ENCODE data around the gene TANGO6. TPM values are rescaled to one million over a fixed set of nuclear protein-coding genes. Genes with fewer than 3 reads are reported as not detected.

The TANGO6 gene
- total and polyA plus RNA-seq, 2 of the 8 experiments (the other 6 are each of a cell fraction or from before 2014, with no cell fraction given): 5.0 to 19.5 TPM

DNA sequence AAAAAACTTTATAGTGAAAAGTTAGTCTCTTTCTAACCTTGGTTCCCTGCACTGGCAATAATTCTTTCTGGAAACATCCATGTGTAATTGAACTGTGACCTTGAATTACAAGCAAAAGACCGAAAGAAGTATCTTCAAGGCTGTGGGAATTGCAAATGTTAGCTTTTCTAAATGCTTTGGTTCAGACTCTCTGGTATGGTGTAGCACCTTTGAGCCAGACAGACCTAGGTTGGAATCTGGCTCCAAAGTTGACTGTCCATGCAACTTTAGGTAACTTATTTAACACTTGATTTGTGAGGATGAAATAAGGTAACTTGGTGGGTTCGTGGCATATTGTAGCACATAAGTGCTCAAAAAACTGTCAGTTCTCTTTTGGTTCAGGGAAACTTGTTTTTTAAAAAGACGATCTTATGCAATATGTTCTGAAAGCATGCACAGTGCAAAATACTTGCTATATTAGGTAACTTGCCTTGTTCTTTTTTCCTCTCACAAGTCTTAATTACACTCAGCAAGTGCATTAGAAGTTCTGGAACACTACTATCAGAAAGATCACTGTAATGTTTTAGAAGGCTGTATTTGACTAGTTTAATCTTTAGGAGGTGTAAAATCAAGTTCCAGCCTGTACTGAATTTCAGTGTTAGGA lies 46.3 kb downstream of the TANGO6 start:
- H2BK12ac ChIP-seq (ENCODE audit: low read depth, low read length): no peak overlapping the region
- H3K27ac ChIP-seq (ENCODE audit: low read depth, low read length): no peak overlapping the region
- H3K23me2 ChIP-seq (ENCODE audit: low read depth, low read length): no peaks in the 10 kb centered on the region
- H4K91ac ChIP-seq (replicated peaks; ENCODE audit: insufficient read length, low read length): no peak overlapping the region
- H3K4me2 ChIP-seq (ENCODE audit: insufficient read depth in 1 of 2, low read depth in 2 of 2, low read length in 2 of 2): no peak overlapping the region
- H2BK15ac ChIP-seq (ENCODE audit: low read length): no peak overlapping the region
- DNase-seq (ENCODE audit: low read depth in 1 of 2, low spot score in 2 of 2) (no peak), FAIRE-seq (no peak)
- H2BK120ac ChIP-seq (replicated peaks; ENCODE audit: low read depth, low read length): no peak overlapping the region
- POLR2A ChIA-PET (ENCODE audit: partially characterized antibody): interaction anchor here (0.7 to 1.3 kb wide), 3 partner anchors 15 to 242 kb away, joined by 3 read pairs; no protein-coding TSS in a partner anchor
- H3K4ac ChIP-seq (replicated peaks; ENCODE audit: insufficient read length, low read depth, low read length): no peak overlapping the region
- H3K18ac ChIP-seq (ENCODE audit: extremely low read depth, low read length): no peak overlapping the region
- WGBS, 2 experiments (ENCODE audit: extremely low coverage in 1 of 2, insufficient coverage in 1 of 2, insufficient read length in 1 of 2, insufficient replicate concordance in 2 of 2, low coverage in 1 of 2, low lambda C conversion rate in 2 of 2, missing lambda C conversion rate in 1 of 2): 83% methylated on average over 3 of the region's 3 CpGs; no CpG with 5 or more reads in 1 of the 2 experiments
- H2AFZ ChIP-seq (ENCODE audit: low read length): no peak overlapping the region
- no peak overlapping the region for H3K23ac ChIP-seq (ENCODE audit: insufficient read length)
- TF ChIP-seq RFX5 (IDR thresholded peaks at IDR 0.05; ENCODE audit: borderline replicate concordance, low read depth, low read length) (no peak), KDM1A (IDR thresholded peaks at IDR 0.05; ENCODE audit: borderline replicate concordance, low read length) (no peak), CREB1 (IDR thresholded peaks at IDR 0.05) (no peak), RNF2 (IDR thresholded peaks at IDR 0.05; ENCODE audit: borderline replicate concordance, low read depth, low read length, missing control alignments, poor library complexity, severe bottlenecking) (no peak)
- TF ChIP-seq, protein P1, sequence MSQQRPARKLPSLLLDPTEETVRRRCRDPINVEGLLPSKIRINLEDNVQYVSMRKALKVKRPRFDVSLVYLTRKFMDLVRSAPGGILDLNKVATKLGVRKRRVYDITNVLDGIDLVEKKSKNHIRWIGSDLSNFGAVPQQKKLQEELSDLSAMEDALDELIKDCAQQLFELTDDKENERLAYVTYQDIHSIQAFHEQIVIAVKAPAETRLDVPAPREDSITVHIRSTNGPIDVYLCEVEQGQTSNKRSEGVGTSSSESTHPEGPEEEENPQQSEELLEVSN (IDR thresholded peaks at IDR 0.05): no peak
- H3K4me3 ChIP-seq (ENCODE audit: extremely low read depth in 1 of 4, insufficient read depth in 2 of 4, low read depth in 3 of 4, low read length in 4 of 4): no peak overlapping the region
- H2AK5ac ChIP-seq (ENCODE audit: low read depth, low read length): no peak overlapping the region
- H3K79me2 ChIP-seq (ENCODE audit: control insufficient read depth in 1 of 2, insufficient read depth in 2 of 2, low read length in 2 of 2): no peaks in the 10 kb centered on the region
- no peak overlapping the region for H4K8ac ChIP-seq (ENCODE audit: extremely low read depth, insufficient read depth, low read length)
- CTCF ChIA-PET (ENCODE audit: partially characterized antibody): interaction anchor here (1.8 kb wide), 1 partner anchor 42 kb away, joined by 6 read pairs; no protein-coding TSS in a partner anchor
- H2BK5ac ChIP-seq (ENCODE audit: low read depth, low read length): no peak overlapping the region
- H3K56ac ChIP-seq (replicated peaks; ENCODE audit: insufficient read length, low read depth, low read length): no peak overlapping the region
- H3K4me1 ChIP-seq (replicated peaks in 1 of 4; ENCODE audit: control insufficient read depth in 3 of 4, insufficient read depth in 4 of 4, low read length in 3 of 4): no peaks in the 10 kb centered on the region
- no peak overlapping the region for H3K14ac ChIP-seq (ENCODE audit: insufficient read length)
- no peaks in the 10 kb centered on the region for H4K20me1 ChIP-seq (replicated peaks in 1 of 2; ENCODE audit: control insufficient read depth in 1 of 2, insufficient read depth in 2 of 2, low read length in 2 of 2)
- no peak overlapping the region for H2BK20ac ChIP-seq (ENCODE audit: low read length)
- H3K27me3 ChIP-seq (replicated peaks in 1 of 4; ENCODE audit: control insufficient read depth in 3 of 4, extremely low read depth in 1 of 4, insufficient read depth in 3 of 4, low read length in 3 of 4): no peaks in the 10 kb centered on the region
- H3K79me1 ChIP-seq (ENCODE audit: low read depth, low read length): no peaks in the 10 kb centered on the region
- H3K9ac ChIP-seq (replicated peaks in 1 of 4; ENCODE audit: extremely low read depth in 1 of 4, low read depth in 3 of 4, low read length in 3 of 4): no peak overlapping the region
- H4K5ac ChIP-seq (ENCODE audit: insufficient read length, low read depth, low read length): no peak overlapping the region
- no peaks in the 10 kb centered on the region for H3K9me3 ChIP-seq (ENCODE audit: insufficient read depth in 2 of 2, low read depth in 1 of 2, low read length in 1 of 2)
- H3K36me3 ChIP-seq (ENCODE audit: control insufficient read depth in 2 of 4, insufficient read depth in 4 of 4, low read length in 3 of 4): no peaks in the 10 kb centered on the region
